Memory B cell (primary cell): ENCODE measurements around the gene ZNF521.
A peak's percentile ranks its signal among the peaks of the same experiment; 100 is the strongest.

Source experiments
- ATAC-seq: fragments of 150-1000 bp; cut with Tn5 transposase; 2 replicates; pipeline ENCODE4 v1.10.0; 2021; ENCODE audit warnings: low read depth, mild to moderate bottlenecking, moderate library complexity
- DNase-seq, 2 donors: peaks; one replicate each; pipeline ENCODE4 v3.0.0; 2022; ENCODE audit warnings: low spot score in 2 of 2
- H3K27ac Mint-ChIP-seq: one replicate; pipeline ENCODE4 v1.8.0; 2022; ENCODE audit warnings: mild to moderate bottlenecking, moderate library complexity, mixed read lengths
- H3K27me3 Mint-ChIP-seq: one replicate; pipeline ENCODE4 v1.8.0; 2022; ENCODE audit warnings: mixed read lengths
- H3K36me3 Mint-ChIP-seq: one replicate; pipeline ENCODE4 v1.8.0; 2022; ENCODE audit warnings: mild to moderate bottlenecking, mixed read lengths
- H3K4me1 Mint-ChIP-seq: one replicate; pipeline ENCODE4 v1.8.0; 2022; ENCODE audit warnings: mixed read lengths
- H3K4me3 Mint-ChIP-seq: one replicate; pipeline ENCODE4 v1.8.0; 2022; ENCODE audit warnings: mild to moderate bottlenecking, moderate library complexity, mixed read lengths
- H3K9me3 Mint-ChIP-seq: one replicate; pipeline ENCODE4 v1.8.0; 2022; ENCODE audit warnings: mixed read lengths

ZNF521 gene

GRCh38 chr18:25351777-25352628 is at the start of gene ZNF521:
TSS of gene ZNF521 (minus strand) at chr18:25352166. CDS start at chr18:25350946, 1,220 bp downstream.
- H3K36me3 Mint-ChIP-seq: peaks cover 4% of the 10 kb centered on the region
- peaks cover 5% of the 10 kb centered on the region for H3K4me1 Mint-ChIP-seq
- DNase-seq: peak in 1 of 2 donors; percentile 56
- H3K27ac Mint-ChIP-seq: no peak within 1 kb of the TSS
- peak; percentile 81 for ATAC-seq
- H3K27me3 Mint-ChIP-seq: peaks cover 15% of the 10 kb centered on the region
- peak within 1 kb of the TSS; percentile 80 for H3K4me3 Mint-ChIP-seq
- H3K9me3 Mint-ChIP-seq: peaks cover 3% of the 10 kb centered on the region

DNA sequence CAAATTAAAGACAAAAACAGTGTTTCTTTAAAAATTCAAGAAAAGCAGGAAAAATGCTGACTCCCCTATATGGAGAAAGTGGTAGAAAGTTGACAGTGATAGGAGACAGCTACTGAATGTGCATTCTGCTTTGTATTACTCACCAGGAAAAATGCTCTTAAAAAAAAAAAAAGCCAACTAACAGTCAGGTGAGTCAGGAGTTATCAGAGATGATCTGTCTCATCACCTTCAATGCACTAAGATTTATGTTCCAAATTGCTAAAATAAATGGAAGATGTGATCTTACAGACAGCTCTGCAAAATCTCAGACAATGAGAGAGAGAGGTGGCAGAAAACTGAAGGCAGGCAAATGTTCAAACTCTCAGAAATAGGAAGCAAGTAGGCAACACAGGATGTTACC is 47.6 kb upstream of the ZNF521 start:
- Mint-ChIP-seq H3K36me3 (no peaks in the 10 kb centered on the region), H3K27me3 (peaks cover 2% of the 10 kb centered on the region), H3K4me3 (no peak overlapping the region), H3K9me3 (peaks cover 4% of the 10 kb centered on the region), H3K4me1 (no peaks in the 10 kb centered on the region), H3K27ac (no peak overlapping the region)
- DNase-seq: no peak
- ATAC-seq: no peak

DNA sequence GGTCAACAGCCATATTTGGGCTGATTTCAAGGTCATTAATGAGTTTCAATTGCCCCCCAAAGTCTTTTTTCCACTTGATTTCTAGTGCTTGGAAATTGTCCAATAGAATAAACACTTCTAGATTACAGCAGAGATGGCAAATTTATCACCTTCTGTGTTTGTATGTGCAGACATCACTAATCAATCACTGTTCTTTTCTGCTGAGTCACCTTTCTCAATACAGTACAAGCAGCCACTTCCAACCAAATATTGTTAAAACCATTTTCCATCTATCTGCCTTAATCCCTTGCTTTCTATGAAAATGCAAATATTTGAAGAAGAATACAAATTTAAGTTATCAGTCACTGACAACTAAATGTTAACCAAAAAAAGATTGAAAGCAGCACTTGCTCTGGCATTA is 40.2 kb upstream of the ZNF521 start:
- DNase-seq: no peak
- no peaks in the 10 kb centered on the region for H3K36me3 Mint-ChIP-seq
- H3K27me3 Mint-ChIP-seq: peaks cover 4% of the 10 kb centered on the region
- no peak overlapping the region for H3K4me3 Mint-ChIP-seq
- no peak for ATAC-seq
- H3K4me1 Mint-ChIP-seq: no peaks in the 10 kb centered on the region
- peaks cover 5% of the 10 kb centered on the region for H3K9me3 Mint-ChIP-seq
- H3K27ac Mint-ChIP-seq: no peak overlapping the region

- Mint-ChIP-seq H3K27me3 (peaks cover 3% of the 10 kb centered on the region), H3K9me3 (no peaks in the 10 kb centered on the region), H3K4me3 (no peak overlapping the region), H3K36me3 (no peaks in the 10 kb centered on the region), H3K4me1 (no peaks in the 10 kb centered on the region), H3K27ac (no peak overlapping the region)
- no peak for DNase-seq
- ATAC-seq: no peak
Observed at GRCh38 chr18:25373432-25374179, 21.6 kb upstream of the ZNF521 start.

GRCh38 chr18:25370391-25370790 is 18.4 kb upstream of the ZNF521 start:
- Mint-ChIP-seq H3K36me3 (no peaks in the 10 kb centered on the region), H3K4me1 (no peaks in the 10 kb centered on the region), H3K27me3 (peaks cover 3% of the 10 kb centered on the region), H3K9me3 (no peaks in the 10 kb centered on the region), H3K27ac (no peak overlapping the region), H3K4me3 (no peak overlapping the region)
- DNase-seq (no peak), ATAC-seq (no peak)

DNA sequence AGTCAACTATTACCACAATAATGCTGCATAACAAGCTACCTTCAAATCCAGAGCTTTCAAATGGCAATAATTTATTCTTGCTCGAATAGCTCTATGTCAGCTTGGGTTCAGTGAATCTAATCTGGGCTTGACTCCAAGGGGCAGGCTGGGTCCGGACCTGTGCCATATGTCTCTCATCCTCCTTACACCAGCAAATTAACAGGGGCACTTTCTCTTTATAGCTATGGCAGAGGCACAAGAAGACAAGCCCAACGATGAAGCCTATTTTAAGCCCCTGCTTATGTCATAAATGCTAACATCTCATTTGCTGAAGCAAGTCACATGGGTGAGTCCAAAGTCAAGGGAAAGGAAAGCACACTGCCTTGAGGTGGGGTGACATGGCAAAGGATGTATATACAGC is 13.3 kb upstream of the ZNF521 start:
- H3K36me3 Mint-ChIP-seq: no peaks in the 10 kb centered on the region
- H3K27ac Mint-ChIP-seq: no peak overlapping the region
- no peak for ATAC-seq
- H3K27me3 Mint-ChIP-seq: peaks cover 10% of the 10 kb centered on the region
- DNase-seq: no peak
- no peaks in the 10 kb centered on the region for H3K9me3 Mint-ChIP-seq
- H3K4me1 Mint-ChIP-seq: no peaks in the 10 kb centered on the region
- H3K4me3 Mint-ChIP-seq: no peak overlapping the region

DNA sequence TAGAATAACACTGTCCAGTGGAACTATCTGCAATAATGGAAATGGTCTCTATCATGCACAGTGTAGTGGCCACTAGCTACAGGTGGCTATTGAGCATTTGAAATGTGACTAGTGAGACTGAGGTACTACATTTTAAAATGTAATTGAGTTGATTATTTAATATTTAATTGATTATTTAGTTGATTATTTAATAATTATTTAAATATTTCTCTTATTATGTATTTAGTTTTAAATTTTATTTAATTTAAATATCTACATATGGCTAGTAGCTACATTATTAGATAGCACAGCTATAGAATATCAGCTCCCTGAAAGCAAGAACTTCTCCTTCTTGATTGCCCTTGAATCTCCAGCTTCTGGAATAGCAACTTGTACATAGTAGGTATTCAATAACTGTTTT is 12.8 kb upstream of the ZNF521 start:
- no peak for ATAC-seq
- no peak for DNase-seq
- Mint-ChIP-seq H3K36me3 (no peaks in the 10 kb centered on the region), H3K4me1 (no peaks in the 10 kb centered on the region), H3K4me3 (no peak overlapping the region), H3K9me3 (no peaks in the 10 kb centered on the region), H3K27ac (no peak overlapping the region), H3K27me3 (peaks cover 10% of the 10 kb centered on the region)

- H3K9me3 Mint-ChIP-seq: no peaks in the 10 kb centered on the region
- DNase-seq (no peak), ATAC-seq (no peak)
- H3K4me1 Mint-ChIP-seq: no peaks in the 10 kb centered on the region
- peaks cover 9% of the 10 kb centered on the region for H3K27me3 Mint-ChIP-seq
- H3K27ac Mint-ChIP-seq: no peak overlapping the region
- no peaks in the 10 kb centered on the region for H3K36me3 Mint-ChIP-seq
- H3K4me3 Mint-ChIP-seq: no peak overlapping the region
Observed at GRCh38 chr18:25360301-25360899, 8.4 kb upstream of the ZNF521 start.

GRCh38 chr18:25353080-25353479 is 1.1 kb upstream of the ZNF521 start:
- peaks cover 5% of the 10 kb centered on the region for H3K4me1 Mint-ChIP-seq
- peaks cover 12% of the 10 kb centered on the region for H3K27me3 Mint-ChIP-seq
- no peak for ATAC-seq
- H3K9me3 Mint-ChIP-seq: peaks cover 3% of the 10 kb centered on the region
- H3K27ac Mint-ChIP-seq: no peak overlapping the region
- no peak overlapping the region for H3K4me3 Mint-ChIP-seq
- DNase-seq: no peak
- peaks cover 4% of the 10 kb centered on the region for H3K36me3 Mint-ChIP-seq

DNA sequence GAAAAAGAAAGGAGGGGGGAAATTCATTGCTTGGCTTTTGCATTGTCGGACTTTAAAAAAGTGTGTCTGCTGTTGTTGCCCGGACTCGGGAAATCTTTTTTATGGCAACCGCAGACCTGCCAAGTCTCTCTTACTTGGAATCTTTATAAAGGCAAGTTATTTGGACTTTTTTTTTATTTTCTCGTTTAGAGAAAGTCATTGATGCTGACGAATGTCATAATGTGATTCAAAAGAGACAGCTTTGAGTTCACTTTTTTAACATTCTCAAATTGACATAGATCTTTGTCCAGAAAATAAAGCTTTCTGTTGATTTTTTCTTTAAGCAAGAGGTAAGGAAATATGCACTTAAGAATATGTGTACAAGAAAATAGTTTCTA is 651 bp upstream of the ZNF521 start:
- Mint-ChIP-seq H3K9me3 (peaks cover 3% of the 10 kb centered on the region), H3K27me3 (peaks cover 13% of the 10 kb centered on the region), H3K4me3 (peak overlapping the region; percentile 8), H3K27ac (no peak overlapping the region), H3K4me1 (peaks cover 5% of the 10 kb centered on the region), H3K36me3 (peaks cover 4% of the 10 kb centered on the region)
- ATAC-seq (no peak), DNase-seq (no peak)

DNA sequence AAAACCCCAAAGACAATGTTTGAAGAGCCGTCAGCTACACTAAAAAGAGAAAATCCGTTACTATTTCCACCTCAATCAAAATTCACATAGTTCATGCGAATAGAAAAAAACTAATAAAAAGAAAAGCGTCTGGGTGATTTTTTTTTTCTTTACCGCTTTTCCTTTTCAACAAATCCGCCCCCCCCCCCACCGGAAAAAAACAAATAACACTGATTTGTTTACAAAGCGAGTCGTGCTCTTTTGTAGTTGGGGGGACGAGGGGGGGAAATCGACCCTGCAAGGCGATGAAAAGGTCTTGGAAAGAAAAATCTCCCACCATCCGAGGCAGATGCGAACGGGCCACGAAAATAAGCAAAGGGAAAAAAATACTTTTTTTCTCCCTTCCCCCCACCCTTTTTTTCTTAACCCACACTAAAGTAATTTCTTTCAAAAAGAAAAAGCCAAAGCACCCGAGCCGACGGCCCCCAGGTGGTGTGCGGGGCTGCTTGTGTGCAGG is 638 bp downstream of the ZNF521 start:
- DNase-seq: no peak
- Mint-ChIP-seq H3K27me3 (peaks cover 15% of the 10 kb centered on the region), H3K4me3 (peak overlapping the region; percentile 80), H3K36me3 (peaks cover 4% of the 10 kb centered on the region), H3K9me3 (peaks cover 3% of the 10 kb centered on the region), H3K4me1 (peaks cover 5% of the 10 kb centered on the region), H3K27ac (no peak overlapping the region)
- ATAC-seq: no peak

DNA sequence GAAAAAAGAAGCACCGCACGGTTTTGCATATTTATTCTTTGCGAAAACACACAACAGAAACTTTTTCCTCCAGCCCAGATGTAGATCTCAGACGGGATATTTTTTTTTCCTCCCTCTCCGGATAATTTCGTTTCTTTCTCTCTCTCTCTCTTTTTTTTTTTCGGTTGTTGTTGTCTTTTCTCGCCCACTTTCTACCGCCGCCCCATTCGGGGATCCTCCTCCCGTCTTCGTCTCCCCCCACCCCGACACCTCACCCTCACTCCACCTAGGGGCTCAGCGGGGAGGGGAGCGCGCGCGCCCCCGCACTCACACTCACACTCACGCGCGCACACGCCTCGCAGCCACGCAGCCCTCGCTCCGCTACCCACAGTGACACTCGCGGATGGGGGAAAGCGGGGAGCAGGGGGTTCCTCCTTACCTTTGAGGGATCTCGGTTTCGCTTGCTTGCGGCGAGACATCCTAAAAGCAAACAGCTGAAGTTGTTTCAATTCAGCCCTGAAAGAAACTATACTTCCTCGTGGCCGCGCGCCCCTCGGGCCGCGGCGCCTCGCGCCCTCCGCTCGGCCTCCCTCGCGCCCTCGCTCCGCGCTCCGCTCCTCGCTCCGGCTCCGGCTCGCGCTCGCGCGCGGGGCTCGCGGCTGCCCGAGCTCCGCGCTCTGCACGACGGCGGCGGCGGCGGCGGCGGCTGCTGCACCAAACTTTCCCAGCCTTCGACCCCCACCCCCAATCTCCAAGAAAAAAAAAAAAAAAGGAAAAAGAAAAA is 1.3 kb downstream of the ZNF521 start:
- Mint-ChIP-seq H3K9me3 (peaks cover 3% of the 10 kb centered on the region), H3K4me3 (peak overlapping the region; percentile 91), H3K27ac (peak overlapping the region; percentile 76), H3K4me1 (peaks cover 5% of the 10 kb centered on the region), H3K36me3 (peaks cover 4% of the 10 kb centered on the region), H3K27me3 (peaks cover 15% of the 10 kb centered on the region)
- DNase-seq: peak in 1 of 2 donors; percentile 31
- peak; percentile 35 for ATAC-seq

DNA sequence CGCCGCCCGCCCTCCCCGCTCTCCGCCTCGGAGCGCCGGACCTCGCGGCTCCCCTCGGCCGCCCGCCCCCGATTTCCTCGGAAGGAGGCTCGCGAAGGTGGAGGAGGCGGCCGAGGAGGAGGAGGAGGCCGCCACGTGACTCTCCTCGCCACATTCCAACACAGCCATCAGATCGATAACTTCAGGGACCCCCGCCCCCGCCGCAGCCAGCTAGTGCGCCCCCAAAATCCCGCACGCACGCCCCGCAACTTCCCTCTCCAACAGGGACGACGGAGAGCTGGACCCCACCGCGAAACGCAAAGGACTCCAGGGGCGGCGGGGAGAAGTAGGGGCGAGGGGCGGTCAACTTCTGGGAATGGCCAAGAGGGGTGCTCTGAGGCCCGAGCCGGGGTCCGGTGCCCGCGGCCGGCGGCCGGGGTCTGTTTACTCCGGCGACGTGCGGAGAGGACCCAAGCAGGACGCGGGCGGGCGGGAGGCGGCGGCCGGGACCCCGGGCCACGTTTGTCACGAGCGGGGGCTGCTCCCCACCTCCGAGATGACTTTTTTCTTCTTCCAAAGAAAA is 2.0 kb downstream of the ZNF521 start:
- Mint-ChIP-seq H3K4me1 (peaks cover 5% of the 10 kb centered on the region), H3K27me3 (peaks cover 19% of the 10 kb centered on the region), H3K4me3 (peak overlapping the region; percentile 91), H3K27ac (peak overlapping the region; percentile 76), H3K36me3 (peaks cover 4% of the 10 kb centered on the region), H3K9me3 (peaks cover 3% of the 10 kb centered on the region)
- DNase-seq (peak in 1 of 2 donors; percentile 13), ATAC-seq (no peak)
